Activated CD4-positive, CD25-positive, alpha-beta regulatory T cell treated with anti-CD3 and anti-CD28 coated beads, Interleukin-2, amount 50 U/mL, for 16 hours (primary cell): ENCODE data around the gene LPIN1.

Experiments
- DNase-seq: peaks from one replicate; pipeline ENCODE4 v3.0.0-alpha.2; 2020; ENCODE audit warnings: low read depth, low spot score

LPIN1 gene

GRCh38 chr2:11746376-11746806 lies at the start of gene LPIN1:
TSS of gene LPIN1 (plus strand) at chr2:11746632. CDS start at chr2:11765542, 18,910 bp downstream.
- DNase-seq = peak; percentile 77

- DNase-seq = no peak
Measured at GRCh38 chr2:11696736-11697102, 49.7 kb upstream of the LPIN1 start.

- DNase-seq = no peak
Measured at GRCh38 chr2:11697103-11697871, 49.1 kb upstream of the LPIN1 start.

GRCh38 chr2:11698009-11698922 lies 48.2 kb upstream of the LPIN1 start:
- DNase-seq = no peak

GRCh38 chr2:11699686-11700670 lies 46.5 kb upstream of the LPIN1 start:
- DNase-seq = no peak

GRCh38 chr2:11701206-11701605 lies 45.2 kb upstream of the LPIN1 start:
- DNase-seq = no peak

- DNase-seq = no peak
Measured at GRCh38 chr2:11701751-11702301, 44.6 kb upstream of the LPIN1 start.

- DNase-seq = no peak
Measured at GRCh38 chr2:11702946-11703345, 43.5 kb upstream of the LPIN1 start.

GRCh38 chr2:11703700-11704099 lies 42.7 kb upstream of the LPIN1 start:
- no peak for DNase-seq

- DNase-seq = no peak
Measured at GRCh38 chr2:11705063-11705462, 41.4 kb upstream of the LPIN1 start.

- no peak for DNase-seq
Measured at GRCh38 chr2:11705711-11706110, 40.7 kb upstream of the LPIN1 start.

GRCh38 chr2:11708106-11708505 lies 38.3 kb upstream of the LPIN1 start:
- no peak for DNase-seq

- no peak for DNase-seq
Measured at GRCh38 chr2:11709293-11709692, 37.1 kb upstream of the LPIN1 start.

GRCh38 chr2:11710210-11710609 lies 36.2 kb upstream of the LPIN1 start:
- no peak for DNase-seq

- DNase-seq = no peak
Measured at GRCh38 chr2:11710632-11711353, 35.6 kb upstream of the LPIN1 start.

GRCh38 chr2:11711354-11711716 lies 35.1 kb upstream of the LPIN1 start:
- DNase-seq = no peak

- DNase-seq = no peak
Measured at GRCh38 chr2:11711751-11712150, 34.7 kb upstream of the LPIN1 start.

- DNase-seq = no peak
Measured at GRCh38 chr2:11712866-11713265, 33.6 kb upstream of the LPIN1 start.

- no peak for DNase-seq
Measured at GRCh38 chr2:11713815-11714214, 32.6 kb upstream of the LPIN1 start.

GRCh38 chr2:11715987-11716652 lies 30.3 kb upstream of the LPIN1 start:
- DNase-seq = no peak
